Measurements from ENCODE around the gene MBLAC1.

Gene MBLAC1

DNA sequence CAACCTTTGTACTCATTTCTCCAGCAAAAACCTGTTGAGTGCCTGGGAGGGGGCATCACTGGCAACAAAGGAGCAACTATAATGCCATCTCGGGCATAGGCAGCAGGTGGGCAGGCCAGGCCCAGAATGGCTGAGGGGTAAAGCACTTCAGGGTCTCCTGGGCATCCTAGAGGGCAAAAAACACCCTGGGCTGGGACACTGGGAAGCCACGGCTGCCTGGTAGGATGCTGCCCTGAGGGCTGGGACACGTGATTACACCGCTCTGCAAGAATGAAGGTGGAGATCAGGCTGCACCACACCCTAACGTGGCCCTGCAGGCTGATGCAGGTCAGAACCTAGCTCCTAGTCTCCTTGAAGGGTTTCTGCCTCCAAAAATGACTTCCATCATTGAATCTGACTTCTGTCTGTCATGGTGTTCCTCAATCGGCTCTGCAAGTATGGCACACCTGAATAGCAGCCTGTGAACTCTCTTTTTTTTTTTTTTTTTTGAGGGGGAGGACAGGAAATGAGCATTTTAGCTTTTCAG lies 36.3 kb downstream of the MBLAC1 start:
- Mint-ChIP-seq H3K27me3 (ENCODE audit: low read depth) (peaks cover 15% of the 10 kb centered on the region), H3K4me1 (peaks cover 27% of the 10 kb centered on the region), H3K36me3 (ENCODE audit: low read depth) (no peaks in the 10 kb centered on the region), H3K4me3 (no peak overlapping the region), H3K9me3 (no peaks in the 10 kb centered on the region), H3K27ac (peak overlapping the region in 1 of 3 experiments; percentile 19)
- TF ChIP-seq, protein P1, sequence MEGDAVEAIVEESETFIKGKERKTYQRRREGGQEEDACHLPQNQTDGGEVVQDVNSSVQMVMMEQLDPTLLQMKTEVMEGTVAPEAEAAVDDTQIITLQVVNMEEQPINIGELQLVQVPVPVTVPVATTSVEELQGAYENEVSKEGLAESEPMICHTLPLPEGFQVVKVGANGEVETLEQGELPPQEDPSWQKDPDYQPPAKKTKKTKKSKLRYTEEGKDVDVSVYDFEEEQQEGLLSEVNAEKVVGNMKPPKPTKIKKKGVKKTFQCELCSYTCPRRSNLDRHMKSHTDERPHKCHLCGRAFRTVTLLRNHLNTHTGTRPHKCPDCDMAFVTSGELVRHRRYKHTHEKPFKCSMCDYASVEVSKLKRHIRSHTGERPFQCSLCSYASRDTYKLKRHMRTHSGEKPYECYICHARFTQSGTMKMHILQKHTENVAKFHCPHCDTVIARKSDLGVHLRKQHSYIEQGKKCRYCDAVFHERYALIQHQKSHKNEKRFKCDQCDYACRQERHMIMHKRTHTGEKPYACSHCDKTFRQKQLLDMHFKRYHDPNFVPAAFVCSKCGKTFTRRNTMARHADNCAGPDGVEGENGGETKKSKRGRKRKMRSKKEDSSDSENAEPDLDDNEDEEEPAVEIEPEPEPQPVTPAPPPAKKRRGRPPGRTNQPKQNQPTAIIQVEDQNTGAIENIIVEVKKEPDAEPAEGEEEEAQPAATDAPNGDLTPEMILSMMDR (IDR thresholded peaks at IDR 0.05; ENCODE audit: unreplicated experiment in 3 of 3): no peak

DNA sequence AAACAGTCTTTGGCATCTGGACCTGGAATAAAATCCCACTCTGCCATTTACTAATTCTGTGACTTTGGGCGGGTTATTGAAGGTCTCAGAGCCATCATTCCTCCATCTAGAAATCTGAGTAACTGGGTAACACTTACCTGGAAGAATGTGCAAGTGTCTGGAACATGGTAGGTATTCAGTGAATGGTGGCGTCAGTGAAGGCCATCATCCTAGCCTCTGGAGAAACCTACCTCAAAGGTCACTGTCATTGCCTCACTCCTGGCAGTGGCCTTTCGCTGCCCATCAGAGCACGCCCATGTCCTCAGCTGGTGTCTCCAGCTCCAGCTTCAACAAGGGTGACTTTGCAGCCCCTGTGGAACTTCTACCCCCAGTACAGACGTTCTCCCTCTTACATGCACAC lies 37.1 kb downstream of the MBLAC1 start:
- no peaks in the 10 kb centered on the region for H3K9me3 Mint-ChIP-seq
- H3K4me3 Mint-ChIP-seq: no peak overlapping the region

DNA sequence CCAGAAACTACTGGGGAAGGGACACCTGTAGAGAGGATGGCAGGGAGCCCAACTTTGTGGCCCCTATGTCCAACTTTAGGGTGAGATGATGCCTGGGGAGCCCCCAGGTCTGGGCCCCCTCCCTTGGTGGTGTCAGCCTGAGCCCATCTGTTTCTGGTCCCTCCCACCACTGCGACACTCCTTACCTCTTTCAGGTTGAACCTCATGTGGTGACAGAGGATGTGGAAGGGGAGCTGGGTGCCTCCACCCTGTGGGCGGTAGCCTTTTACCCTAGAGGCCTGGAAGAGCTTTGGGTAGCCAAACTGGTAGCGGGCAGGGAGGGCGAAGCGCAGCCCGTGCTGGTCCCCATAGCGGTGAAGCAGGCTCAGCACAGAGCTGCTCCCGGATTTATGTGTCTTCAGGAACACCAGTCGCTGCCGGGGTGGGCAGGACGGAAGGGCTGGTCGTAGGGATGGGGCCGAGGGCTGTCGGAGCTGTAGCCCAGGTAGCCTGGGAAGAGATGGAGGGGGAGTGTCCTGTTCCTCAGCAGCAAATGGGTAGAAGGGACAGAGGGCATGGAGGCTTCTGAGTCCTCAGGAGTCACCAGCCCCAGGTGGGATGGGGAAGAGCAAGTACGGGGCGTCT lies 39.7 kb downstream of the MBLAC1 start:
- peak overlapping the region; percentile 92 to 96 (median 95) for H3K27ac Mint-ChIP-seq
- TF ChIP-seq, protein P1 (IDR thresholded peaks at IDR 0.05; ENCODE audit: unreplicated experiment in 3 of 3): no peak
- H3K27me3 Mint-ChIP-seq (ENCODE audit: low read depth): peaks cover 31% of the 10 kb centered on the region
- no peaks in the 10 kb centered on the region for H3K9me3 Mint-ChIP-seq
- no peaks in the 10 kb centered on the region for H3K36me3 Mint-ChIP-seq (ENCODE audit: low read depth)
- H3K4me1 Mint-ChIP-seq: peaks cover 38% of the 10 kb centered on the region
- H3K4me3 Mint-ChIP-seq: peak overlapping the region; percentile 81 to 88 (median 82)

More for the DNA sequence above, 37.1 kb downstream of the MBLAC1 start:
- TF ChIP-seq, protein P1 (IDR thresholded peaks at IDR 0.05; ENCODE audit: unreplicated experiment in 3 of 3): no peak
- Mint-ChIP-seq H3K4me1 (peaks cover 33% of the 10 kb centered on the region), H3K27me3 (ENCODE audit: low read depth) (peaks cover 23% of the 10 kb centered on the region), H3K36me3 (ENCODE audit: low read depth) (no peaks in the 10 kb centered on the region), H3K27ac (no peak overlapping the region)

DNA sequence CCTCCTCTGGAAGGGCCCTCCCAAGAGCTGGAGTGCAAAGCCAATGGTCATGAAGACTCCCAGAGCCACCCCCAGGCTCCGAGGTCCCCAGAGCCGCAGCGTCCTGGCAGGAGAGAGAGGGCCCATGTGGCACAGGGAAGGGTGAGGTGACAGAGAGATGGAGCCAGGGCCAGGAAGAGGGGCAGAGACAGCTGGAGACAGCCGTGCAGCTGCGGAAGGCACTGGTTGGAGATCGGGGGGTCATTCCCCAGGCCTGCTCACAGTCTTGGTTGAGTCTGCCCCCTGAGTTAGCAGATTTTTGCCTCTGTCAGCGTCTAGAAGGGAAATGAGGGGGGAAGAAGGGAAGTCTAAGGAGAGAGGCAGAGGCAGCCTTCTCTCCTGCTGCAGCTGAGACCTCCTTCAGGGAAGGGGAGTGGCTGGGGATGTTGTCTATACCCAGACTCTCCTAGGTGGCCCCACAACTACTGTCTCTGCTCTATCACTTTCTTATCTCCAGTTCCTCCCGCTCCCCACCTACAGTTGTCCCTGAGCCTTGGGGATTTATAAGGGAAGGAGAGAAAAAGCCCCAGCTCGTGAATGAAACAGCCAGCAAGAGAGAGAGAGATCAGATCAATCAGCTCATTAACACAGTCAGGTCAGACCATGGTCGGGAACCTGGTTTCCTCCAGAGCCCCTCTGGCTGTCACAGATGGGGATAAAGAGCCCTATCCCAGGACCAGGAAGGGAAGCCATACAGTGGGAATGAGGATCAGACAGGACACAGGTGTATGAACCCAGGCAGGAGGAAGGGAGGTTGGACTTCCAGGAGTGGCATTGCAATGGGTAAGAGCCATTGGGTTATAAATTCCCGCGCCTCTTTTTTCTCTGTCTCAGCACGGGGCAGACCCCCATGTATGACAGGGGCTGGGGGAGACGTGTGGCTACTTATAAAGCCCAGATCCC lies 40.5 kb downstream of the MBLAC1 start:
- peaks cover 38% of the 10 kb centered on the region for H3K4me1 Mint-ChIP-seq
- peak overlapping the region; percentile 92 to 96 (median 95) for H3K27ac Mint-ChIP-seq
- peak overlapping the region; percentile 81 to 88 (median 82) for H3K4me3 Mint-ChIP-seq
- H3K36me3 Mint-ChIP-seq (ENCODE audit: low read depth): no peaks in the 10 kb centered on the region
- no peaks in the 10 kb centered on the region for H3K9me3 Mint-ChIP-seq
- TF ChIP-seq, protein P1 (IDR thresholded peaks at IDR 0.05; ENCODE audit: unreplicated experiment in 3 of 3): no peak
- H3K27me3 Mint-ChIP-seq (ENCODE audit: low read depth): peaks cover 36% of the 10 kb centered on the region

DNA sequence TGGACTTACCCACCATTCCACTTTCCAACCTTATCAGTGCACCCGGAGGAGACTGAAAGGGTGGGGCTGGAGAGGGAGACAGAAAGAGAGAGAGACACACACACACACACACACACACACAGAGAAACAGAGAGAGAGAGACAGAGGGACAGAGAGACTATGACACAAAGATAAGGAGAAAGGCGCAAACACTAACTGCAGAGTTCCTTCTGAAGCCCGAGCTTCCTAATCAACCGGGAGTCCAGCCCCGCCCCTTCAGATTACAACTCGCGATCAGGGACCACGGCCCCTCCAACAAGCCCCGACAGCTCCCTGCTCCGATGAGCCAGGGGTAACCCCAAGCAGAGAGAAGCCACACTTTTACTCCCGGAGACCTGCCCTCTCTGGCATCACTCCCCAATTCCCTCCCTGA lies 41.2 kb downstream of the MBLAC1 start:
- TF ChIP-seq, protein P1 (IDR thresholded peaks at IDR 0.05; ENCODE audit: unreplicated experiment in 3 of 3): no peak
- Mint-ChIP-seq H3K36me3 (ENCODE audit: low read depth) (no peaks in the 10 kb centered on the region), H3K4me1 (peaks cover 38% of the 10 kb centered on the region), H3K27me3 (ENCODE audit: low read depth) (peaks cover 36% of the 10 kb centered on the region), H3K27ac (peak overlapping the region; percentile 92 to 96 (median 95)), H3K4me3 (peak overlapping the region; percentile 81 to 88 (median 82)), H3K9me3 (no peaks in the 10 kb centered on the region)

Measured in nephron (organoid).